NB4 (cell line): Measurements from ENCODE around the gene GALNT18.

Experiments
- CTCF ChIP-seq: IDR thresholded peaks from one replicate; pipeline ENCODE4 v1.5.1; 2012; ENCODE audit warnings: low read depth, low read length
- MYC ChIP-seq: IDR thresholded peaks from 2 replicates; pipeline ENCODE4 v1.6.1; 2011; ENCODE audit warnings: low read depth, low read length
- POLR2A ChIP-seq: IDR thresholded peaks from 2 replicates; pipeline ENCODE4 v1.6.1; 2011; ENCODE audit warnings: mild to moderate bottlenecking; ENCODE audit not compliant: insufficient read length; ENCODE audit errors: extremely low read depth

GRCh38 chr11:11533751-11534150 is 88.1 kb downstream of the GALNT18 start:
- no peak for TF ChIP-seq CTCF
- no peak for TF ChIP-seq MYC
- TF ChIP-seq POLR2A = no peak
